ENCODE results near the gene SAC3D1.
A peak's percentile ranks its signal among the peaks of the same experiment; 100 is the strongest.

SAC3D1 gene

GRCh38 chr11:65026810-65027209 is 14.2 kb upstream of the SAC3D1 start:
- peak; percentile 46 for DNase-seq (ENCODE audit: low spot score)

- peak; percentile 93 for DNase-seq (ENCODE audit: low spot score)
These were observed 13.6 kb upstream of the SAC3D1 start, which contains the start of gene SNX15 for GRCh38 chr11:65027213-65028067. SNX15 (plus strand) TSS chr11:65027439; CDS start chr11:65027538, 99 bp downstream.

DNA sequence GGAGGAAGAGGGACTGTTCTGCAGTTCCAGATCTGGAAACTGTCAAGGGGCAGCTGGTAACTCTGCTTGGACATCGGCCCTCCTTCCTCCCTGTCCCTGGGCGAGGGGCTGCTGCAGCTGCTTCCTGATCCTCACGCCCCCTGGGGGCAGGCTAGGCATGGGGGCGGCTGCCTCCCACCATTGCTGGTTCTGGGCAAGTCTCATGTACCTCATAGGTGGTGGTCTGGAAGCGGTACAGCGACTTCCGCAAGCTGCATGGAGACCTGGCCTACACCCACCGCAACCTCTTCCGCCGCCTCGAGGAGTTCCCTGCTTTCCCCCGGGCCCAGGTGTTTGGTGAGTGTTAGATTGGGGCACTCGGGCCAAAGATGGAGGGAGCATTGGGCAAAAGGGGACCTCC is 8.8 kb upstream of the SAC3D1 start:
- no peak for DNase-seq (ENCODE audit: low spot score)

GRCh38 chr11:65034423-65034822 is 6.6 kb upstream of the SAC3D1 start:
- no peak for DNase-seq (ENCODE audit: low spot score)

- DNase-seq (ENCODE audit: low spot score), result no peak
These were observed 5.4 kb upstream of the SAC3D1 start for GRCh38 chr11:65035579-65035978.

DNA sequence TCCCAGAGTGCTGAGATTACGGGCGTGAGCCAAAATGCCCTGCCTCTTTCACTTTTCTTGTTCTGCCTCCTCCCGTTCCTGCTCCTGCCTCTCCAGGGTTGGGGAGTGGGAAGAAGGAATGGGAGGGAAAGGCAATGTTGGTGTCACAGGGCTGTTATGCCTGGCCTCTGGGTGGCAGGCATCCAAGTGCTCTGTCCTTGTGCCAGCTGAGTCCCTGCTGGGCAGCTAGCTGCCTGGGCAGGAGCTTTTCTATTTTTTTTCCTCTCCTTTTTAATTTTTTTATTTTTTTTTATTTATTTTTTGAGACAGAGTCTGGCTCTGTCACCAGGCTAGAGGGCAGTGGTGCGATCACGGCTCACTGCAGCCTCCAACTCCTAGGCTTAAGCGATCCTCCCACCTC is 4.1 kb upstream of the SAC3D1 start:
- DNase-seq (ENCODE audit: low spot score), result no peak

DNA sequence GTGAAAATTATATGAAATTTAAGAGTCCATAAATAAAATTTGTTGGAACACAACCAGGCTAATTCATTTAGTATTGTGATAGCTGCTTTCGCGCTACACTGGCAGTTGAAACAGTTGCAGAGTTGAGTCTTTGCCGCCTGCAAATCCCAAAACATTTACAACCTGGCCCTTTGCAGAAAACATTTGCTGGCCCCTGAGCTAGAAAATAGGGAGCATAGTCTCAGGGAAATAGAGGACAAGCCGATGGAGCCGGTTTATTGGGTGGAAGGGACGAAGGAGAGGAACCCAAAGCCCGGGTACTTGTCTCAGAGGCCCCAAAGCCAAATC is 527 bp upstream of the SAC3D1 start:
- no peak for DNase-seq (ENCODE audit: low spot score)

GRCh38 chr11:65042891-65043290 is 1.9 kb downstream of the SAC3D1 start:
- no peak for DNase-seq (ENCODE audit: low spot score)

DNA sequence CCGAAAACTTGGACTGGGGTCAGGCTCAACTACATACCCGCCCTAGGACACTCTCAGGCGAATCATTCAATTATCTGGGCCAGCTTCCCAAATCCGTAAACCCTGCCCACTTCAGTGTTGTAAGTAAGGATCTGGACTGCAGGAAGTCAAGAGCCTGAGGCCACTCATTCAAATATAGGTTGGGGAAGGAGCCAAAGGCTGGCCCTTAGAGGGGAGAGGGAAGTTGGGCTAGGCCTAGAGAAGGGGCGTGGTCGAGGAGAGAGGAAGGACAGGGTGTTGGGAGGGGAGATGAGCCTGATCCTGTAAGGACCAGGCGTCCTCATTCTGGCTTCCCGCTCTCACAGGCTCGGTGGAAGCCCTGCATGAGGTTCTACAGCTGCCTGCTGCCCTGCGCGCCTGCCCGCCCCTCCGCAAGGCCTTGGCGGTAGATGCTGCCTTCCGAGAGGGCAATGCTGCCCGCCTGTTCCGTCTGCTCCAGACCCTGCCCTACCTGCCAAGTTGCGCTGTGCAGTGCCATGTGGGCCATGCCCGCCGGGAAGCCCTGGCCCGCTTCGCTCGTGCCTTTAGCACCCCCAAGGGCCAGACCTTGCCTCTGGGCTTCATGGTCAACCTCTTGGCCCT is 3.0 kb downstream of the SAC3D1 start:
- peak; percentile 62 for DNase-seq (ENCODE audit: low spot score)

DNA sequence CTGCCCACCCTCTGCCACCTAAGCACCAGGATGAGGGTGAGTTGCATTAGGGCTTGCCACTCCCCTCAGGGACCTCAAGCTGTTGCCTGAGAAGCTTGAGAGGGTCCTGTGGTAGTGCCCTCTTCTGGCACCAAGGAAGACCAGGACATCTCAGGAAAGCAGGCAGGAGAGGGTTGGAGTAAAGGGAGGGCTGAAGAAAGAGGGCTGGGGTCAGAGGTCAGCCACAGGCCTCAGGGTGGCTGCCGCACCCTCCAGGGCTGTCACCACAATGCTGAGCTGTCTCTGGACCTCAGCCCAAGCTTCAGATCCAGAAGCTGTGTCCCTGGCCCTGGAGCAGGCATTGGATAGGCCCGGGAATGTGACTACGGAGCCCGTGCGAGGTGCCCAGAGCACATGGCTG is 4.1 kb downstream of the SAC3D1 start:
- DNase-seq (ENCODE audit: low spot score), result no peak

- no peak for DNase-seq (ENCODE audit: low spot score)
These were observed 4.7 kb downstream of the SAC3D1 start for GRCh38 chr11:65045728-65046127.

- peak; percentile 54 for DNase-seq (ENCODE audit: low spot score)
These were observed 6.8 kb downstream of the SAC3D1 start for GRCh38 chr11:65047581-65048422.

GRCh38 chr11:65051398-65051858 is 10.4 kb downstream of the SAC3D1 start:
- no peak for DNase-seq (ENCODE audit: low spot score)

GRCh38 chr11:65053827-65054508 is 13.0 kb downstream of the SAC3D1 start:
- no peak for DNase-seq (ENCODE audit: low spot score)

DNA sequence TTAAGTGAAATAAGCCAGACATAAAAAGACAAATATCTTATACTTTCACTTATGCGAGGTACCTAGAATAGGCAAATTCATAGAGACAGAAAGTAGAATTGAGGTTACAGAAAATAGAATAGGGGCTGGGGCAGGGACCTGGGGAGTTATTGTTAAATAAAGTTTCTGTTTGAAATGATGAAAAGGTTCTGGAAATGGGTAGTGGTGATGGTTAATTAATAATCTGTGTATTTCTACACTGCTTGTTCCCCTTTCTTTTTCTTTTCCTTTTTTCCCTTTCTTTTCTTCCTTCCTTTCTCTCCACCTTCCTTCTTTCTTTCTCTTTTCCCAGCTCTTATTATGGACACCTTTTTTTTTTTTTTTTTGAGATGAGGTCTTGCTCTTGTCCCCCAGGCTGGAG is 14.5 kb downstream of the SAC3D1 start:
- DNase-seq (ENCODE audit: low spot score), result no peak

DNA sequence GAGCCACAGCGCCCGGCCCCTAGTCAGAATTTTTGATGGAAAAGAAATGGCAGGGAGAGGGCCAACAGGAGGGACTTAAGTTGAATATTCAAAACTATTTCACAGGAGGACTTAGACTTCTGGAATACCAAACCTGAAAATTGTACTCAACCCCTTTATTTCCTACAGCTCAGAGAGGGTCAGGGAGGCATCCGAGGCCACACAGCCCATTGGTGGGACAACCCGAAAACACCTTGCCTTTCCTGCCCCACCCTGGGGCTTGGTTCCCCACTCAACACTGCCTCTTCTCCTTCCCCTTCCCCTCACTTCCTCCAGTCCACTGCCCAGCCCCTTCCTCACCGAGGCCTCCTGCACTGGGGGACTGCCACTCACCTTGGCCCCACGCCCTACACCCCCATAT is 16.0 kb downstream of the SAC3D1 start:
- DNase-seq (ENCODE audit: low spot score), result no peak

DNA sequence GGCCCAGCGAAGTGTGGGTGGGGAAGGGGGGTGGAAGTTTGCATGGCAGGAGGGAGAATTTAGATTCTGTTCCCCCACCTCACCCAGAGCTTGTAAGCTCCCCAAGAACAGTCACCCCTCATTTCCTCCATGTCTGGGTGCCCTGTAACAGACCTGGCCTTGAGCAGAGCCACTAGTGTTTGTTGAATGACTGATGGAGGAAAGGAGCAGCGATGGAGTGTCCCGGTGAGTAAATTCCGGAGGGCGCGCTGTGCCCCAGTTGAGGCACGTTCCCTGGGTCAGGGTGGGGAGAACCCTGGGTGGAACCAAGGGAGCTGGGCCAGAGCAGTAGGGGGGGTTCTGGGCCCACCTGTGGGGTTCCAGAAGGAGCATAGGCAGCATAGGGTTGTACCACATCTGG is 16.5 kb downstream of the SAC3D1 start:
- no peak for DNase-seq (ENCODE audit: low spot score)

DNA sequence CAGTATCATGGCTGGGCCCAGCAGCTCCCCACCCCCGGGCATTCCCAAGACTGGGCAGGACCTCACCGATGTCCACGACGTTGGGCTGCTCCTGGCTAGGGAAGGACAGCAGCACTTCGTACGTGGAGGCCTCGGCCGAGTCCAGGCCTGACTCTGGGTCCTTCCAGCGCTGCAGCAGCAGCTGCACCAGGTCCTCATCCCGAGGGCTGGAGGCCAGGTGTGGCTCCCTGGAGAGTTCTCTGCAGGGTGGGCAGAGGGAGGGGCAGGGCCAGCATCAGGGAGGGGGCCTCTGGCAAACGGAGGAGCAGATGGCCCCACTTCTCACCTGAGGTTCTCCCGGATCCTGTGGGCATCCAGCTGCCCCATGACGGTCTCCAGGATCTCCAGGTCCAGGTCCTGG is 17.0 kb downstream of the SAC3D1 start:
- DNase-seq (ENCODE audit: low spot score), result no peak

DNA sequence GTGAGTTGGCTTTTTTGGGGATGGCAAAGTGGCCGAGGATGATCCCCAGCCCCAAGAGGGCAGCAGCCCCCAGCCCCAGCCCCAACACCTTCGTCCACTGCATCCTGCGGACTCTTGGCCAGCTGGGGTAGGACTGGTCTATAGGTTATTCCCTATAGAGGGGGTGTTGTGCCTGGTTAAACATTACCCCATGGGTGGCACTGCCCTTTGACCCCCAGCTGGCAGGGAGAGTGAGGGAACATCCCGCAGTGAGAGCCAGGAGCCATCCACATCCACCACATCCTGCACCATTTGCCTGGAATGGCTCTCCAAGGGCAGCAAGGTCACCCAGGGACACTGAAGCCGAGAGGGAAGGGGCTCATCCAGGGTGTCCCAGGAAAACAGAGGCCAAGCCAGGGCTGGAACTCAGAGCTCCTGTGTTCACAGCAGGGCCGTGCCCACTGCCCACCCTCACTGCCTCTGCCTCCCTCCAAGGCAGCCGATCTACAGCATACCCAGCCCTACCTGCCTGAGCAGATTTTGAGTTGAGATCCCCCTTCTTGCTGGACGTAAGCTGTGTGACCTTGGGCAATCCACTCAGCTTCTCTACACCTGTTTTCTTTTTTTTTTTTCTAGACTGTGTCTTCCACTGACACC is 17.5 kb downstream of the SAC3D1 start, which contains the start of gene NAALADL1:
Gene NAALADL1 (minus strand): TSS at position 135 of the 636 bp plus-strand sequence. CDS start 32 bp downstream, at position 103.
- DNase-seq (ENCODE audit: low spot score), result no peak

- no peak for DNase-seq (ENCODE audit: low spot score)
These were observed 18.5 kb downstream of the SAC3D1 start for GRCh38 chr11:65059523-65059922.

Data from AG08396 (cell line).